ENCODE measurements around the gene MYO1B.

The MYO1B gene

GRCh38 chr2:191228333-191228732 is 16.9 kb upstream of the MYO1B start:
- no peak for FAIRE-seq

- FAIRE-seq = no peak
Observed at GRCh38 chr2:191228861-191229260, 16.3 kb upstream of the MYO1B start.

GRCh38 chr2:191230174-191230573 is 15.0 kb upstream of the MYO1B start:
- no peak for FAIRE-seq

DNA sequence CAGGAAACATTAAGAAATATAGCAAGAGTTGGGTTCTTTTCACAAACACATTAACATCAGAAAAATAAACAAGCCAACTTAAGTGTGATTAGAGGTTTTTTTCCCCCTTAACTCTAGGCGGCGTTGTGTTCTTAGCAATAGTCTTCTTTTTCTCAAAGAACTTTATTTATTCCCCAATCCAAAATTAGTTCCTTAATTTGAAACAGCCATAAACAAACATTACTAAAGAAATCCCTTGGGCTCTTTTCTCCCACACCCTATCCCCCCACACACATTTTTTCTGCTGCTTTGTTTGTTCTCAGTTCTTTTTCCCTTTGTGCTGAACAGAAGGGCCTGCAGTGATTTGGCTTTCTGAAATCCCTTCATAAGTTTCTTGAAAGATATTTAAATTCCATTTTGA is 13.2 kb upstream of the MYO1B start:
- no peak for FAIRE-seq

DNA sequence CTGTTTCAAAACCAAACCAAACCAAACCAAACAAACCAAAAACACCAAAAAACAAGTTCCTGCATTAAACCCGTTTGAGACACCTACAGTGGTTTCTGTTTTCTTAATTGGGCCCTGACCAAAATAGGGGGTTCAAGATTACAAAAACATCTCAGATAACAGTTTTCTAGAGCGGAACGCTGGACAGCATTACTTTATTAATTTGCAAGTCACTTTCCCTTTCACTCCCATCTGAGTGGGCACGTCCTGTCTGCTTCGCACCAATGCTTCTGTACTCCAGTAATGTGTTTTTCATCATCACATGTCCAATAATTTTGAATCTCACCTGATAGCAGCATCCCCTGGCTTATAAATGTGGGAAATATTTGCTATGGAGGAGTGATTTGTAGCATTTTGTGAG is 11.7 kb upstream of the MYO1B start:
- FAIRE-seq = no peak

- FAIRE-seq = no peak
Observed at GRCh38 chr2:191234376-191234775, 10.8 kb upstream of the MYO1B start.

- FAIRE-seq = no peak
Observed at GRCh38 chr2:191240871-191241270, 4.3 kb upstream of the MYO1B start.

- FAIRE-seq = no peak
Observed at GRCh38 chr2:191241418-191241817, 3.8 kb upstream of the MYO1B start.

GRCh38 chr2:191243154-191243553 is 2.0 kb upstream of the MYO1B start:
- no peak for FAIRE-seq

DNA sequence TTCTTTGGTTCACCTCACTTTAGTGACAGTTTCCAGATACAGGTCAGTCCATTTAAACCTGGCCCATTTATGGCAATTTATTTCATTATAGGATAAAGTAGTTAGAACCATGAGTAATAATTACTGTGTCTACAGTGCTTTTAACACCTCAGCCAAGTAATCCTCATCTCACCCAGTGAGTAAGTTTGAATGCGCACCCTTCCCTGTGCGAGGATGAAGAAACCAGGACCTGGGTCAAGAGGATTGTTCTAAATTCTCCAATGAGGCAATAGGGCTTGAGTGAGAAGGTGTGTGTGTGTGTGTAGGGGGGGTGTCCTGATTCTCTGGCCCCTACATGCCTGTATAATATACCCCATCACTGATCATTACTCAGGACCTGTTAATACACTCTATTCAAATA is 854 bp upstream of the MYO1B start:
- no peak for FAIRE-seq

DNA sequence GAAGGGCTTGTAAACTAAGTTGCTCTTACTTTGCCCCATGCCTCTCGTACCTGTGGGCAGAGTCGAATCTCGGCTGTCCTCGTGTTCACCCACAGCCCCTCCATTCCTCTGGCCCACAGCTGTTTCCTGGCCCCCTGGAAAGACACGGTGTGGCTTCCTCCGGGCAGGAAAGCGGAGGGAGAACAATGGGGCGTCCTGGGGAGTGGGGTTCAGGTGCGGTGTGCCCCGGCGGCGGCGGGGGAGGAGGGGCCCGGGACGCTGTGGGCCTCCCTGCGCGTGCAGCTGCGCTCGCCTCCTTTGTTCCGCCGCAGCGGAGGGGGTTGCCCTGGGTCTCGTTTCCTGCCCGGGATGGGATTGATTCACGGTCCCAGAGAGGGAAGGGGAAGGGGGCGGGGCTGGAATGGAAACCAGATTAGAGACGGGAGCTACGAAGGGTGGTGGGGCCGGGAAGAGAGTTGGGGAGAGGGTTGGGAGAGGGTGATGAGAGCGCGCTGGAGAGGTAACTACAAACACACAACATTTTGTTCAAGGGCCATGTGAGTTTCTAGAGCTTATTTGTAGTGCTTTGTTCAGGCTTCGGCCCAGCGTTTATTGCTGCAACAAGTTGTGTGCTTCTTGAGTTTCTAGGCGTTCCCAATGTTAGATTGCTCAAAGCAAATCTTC is 796 bp downstream of the MYO1B start:
- FAIRE-seq = no peak

- FAIRE-seq = no peak
Observed at GRCh38 chr2:191246820-191247380, 1.7 kb downstream of the MYO1B start.

- FAIRE-seq = no peak
Observed at GRCh38 chr2:191247381-191248057, 2.3 kb downstream of the MYO1B start.

DNA sequence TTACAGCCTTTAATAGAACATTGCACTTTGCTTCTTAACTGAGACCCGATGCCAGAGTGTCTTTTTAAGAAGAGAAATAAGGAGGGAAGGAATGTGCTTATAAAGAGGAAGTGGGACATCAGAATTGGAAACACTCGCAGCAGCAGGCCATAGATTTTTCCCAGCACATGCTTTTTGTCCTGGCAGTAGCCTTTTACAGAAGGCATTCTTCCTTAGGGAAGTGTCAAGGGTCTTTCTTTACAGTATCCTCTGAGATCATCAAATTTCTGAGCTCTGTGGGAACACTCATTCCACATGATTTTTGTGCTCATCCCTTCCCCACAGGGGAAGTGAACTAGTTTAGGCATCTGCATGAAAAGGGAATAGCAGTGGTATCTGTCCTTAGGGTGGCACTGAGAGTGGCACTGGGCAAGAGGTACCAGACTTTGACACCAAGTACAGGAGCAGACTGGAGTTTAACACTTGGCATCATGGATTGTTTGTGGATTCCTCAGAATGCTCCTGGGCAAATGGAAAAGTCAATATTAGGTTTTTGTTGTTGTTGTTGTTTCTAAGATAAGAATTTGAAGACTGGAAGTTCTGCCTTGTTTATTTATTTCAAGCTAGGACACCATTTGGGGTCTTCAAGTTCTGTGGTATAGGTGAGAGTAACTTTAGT is 4.1 kb downstream of the MYO1B start:
- FAIRE-seq = no peak

- FAIRE-seq = no peak
Observed at GRCh38 chr2:191250400-191250799, 5.2 kb downstream of the MYO1B start.

GRCh38 chr2:191250986-191251385 is 5.8 kb downstream of the MYO1B start:
- FAIRE-seq = no peak

GRCh38 chr2:191252699-191253098 is 7.5 kb downstream of the MYO1B start:
- FAIRE-seq = no peak

- FAIRE-seq = no peak
Observed at GRCh38 chr2:191253476-191253875, 8.3 kb downstream of the MYO1B start.

DNA sequence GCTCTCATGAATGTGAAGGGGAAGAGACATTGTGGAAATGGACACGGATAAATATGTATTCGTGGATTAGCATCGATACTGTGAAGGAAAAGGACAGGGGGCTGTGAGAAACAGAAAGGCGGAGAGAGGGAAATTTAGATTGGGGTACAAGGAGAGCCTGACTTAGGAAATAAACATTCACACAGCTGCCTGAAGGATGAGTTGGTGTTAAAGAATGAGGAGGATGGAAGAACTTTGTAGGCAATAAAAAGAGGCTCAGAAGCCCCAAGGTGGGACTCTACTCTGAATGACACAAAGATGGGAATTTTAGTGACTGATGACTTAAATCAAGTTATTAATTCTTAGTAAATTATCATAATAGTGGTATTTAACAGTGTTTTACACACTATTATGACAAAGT is 10.1 kb downstream of the MYO1B start:
- no peak for FAIRE-seq

DNA sequence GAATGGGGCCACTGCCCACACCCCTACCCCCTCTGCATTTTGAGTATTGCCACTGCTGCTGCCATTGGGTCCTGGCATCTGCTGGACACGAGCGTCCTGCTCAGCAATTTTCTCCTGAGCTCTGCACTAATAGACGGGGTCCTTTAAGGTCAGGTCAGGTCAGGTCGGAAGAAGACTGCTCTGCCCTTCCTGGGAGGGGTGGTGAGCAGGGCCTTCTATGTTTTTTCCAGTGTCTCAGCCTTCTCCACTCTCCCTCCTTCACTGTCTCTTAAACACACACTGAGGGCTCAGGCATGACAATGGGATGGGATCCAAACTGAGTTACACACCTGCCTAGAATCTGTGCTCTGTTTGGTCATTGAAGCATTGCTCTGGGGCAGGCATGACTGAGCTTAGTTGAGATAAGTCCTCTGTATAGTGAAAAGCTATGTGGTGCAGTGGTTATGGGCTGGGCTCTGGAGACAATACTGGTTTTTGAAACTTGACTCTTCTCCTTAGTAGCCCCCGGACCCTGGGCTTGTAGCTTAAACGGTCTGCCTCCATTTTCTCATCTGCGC is 10.6 kb downstream of the MYO1B start:
- FAIRE-seq = no peak

- FAIRE-seq = no peak
Observed at GRCh38 chr2:191257934-191258333, 12.7 kb downstream of the MYO1B start.

DNA sequence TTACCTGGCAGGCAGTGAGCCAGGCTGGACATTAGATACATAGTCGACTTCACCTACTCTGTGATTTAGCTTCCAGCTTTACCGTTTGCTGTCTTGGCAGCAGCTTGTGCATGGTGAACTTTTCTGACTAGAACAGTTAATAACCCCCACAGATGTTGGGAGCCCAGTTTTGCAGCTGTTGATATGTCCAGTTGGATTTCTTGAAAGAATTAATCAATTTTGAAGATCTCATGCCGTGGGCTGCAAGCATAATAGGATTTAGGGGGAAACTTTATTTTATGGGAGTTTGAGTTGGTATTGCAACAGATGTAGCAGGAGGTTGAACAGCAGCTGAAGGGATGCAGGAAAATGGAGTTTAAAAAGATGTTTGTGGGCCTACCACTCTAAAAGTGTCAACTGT is 13.8 kb downstream of the MYO1B start:
- FAIRE-seq = no peak

DNA sequence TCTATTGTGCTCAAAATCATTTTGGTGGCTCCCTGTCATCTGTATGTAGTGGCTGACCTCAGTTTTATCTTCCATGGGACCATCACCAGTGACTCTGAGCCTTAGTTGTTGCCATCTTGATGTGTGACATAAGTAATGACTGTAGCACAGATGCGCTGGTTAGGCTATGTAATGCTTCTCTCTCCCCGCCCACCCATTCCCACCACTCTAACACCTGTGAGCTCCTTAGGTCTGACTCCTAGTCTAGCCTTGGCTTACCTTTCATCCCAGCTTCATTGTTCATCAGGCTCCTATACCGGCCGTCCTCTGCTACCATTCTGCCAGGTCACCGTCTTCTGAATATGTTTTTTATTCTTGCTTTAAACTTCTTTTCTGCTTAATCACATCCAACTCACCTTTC is 17.2 kb downstream of the MYO1B start:
- no peak for FAIRE-seq

DNA sequence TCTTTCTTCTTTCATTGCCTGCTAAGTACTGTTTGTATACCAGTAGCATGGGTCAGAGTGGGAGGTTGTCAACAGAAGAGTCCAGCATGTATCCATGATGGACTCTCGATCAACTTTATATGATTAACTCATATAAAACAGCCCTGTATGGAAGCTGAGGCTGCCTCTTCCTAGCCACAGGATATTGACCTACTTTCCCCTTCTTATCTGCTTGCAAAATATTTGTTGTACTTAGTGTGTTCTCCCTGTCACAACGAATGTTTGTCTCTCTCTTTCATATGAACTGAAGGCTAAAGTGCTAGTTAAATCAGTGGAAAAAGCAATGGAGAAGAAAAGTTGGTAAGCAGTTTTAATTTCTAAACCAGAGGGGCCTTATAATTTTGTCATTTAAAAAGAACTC is 17.8 kb downstream of the MYO1B start:
- no peak for FAIRE-seq

Data from A204.1 (cell line).